ENCODE measurements around the gene INPP4B. TPM values are rescaled to one million over a fixed set of nuclear protein-coding genes. Genes with fewer than 3 reads are reported as not detected.

Gene INPP4B
- total and polyA plus RNA-seq, 7 donors: 1.5 to 16.8 (median 9.5) TPM

- WGBS, 3 donors: 87 to 90% (median 89%) methylated on average over 3 of the region's 3 CpGs
- no peaks in the 10 kb centered on the region for H3K9me3 ChIP-seq
- ATAC-seq (no peak), DNase-seq (no peak)
- H3K4me1 ChIP-seq: no peaks in the 10 kb centered on the region
- no peaks in the 10 kb centered on the region for H3K27me3 ChIP-seq (ENCODE audit: insufficient read depth in 3 of 3, low read length in 2 of 3)
- H3K27ac ChIP-seq: no peak overlapping the region
- intact Hi-C loops (cut with DNase I): no loop called here
- no peak for TF ChIP-seq CTCF (IDR thresholded peaks at IDR 0.05)
- no peak overlapping the region for H3K4me3 ChIP-seq
- H3K36me3 ChIP-seq (ENCODE audit: insufficient read depth in 1 of 2, low read depth in 1 of 2): no peaks in the 10 kb centered on the region
These were observed 249.5 kb downstream of the INPP4B start for GRCh38 chr4:142596595-142596994.

GRCh38 chr4:142596121-142596520 is 250.0 kb downstream of the INPP4B start:
- Histone ChIP-seq H3K27me3 (ENCODE audit: insufficient read depth in 3 of 3, low read length in 2 of 3) (no peaks in the 10 kb centered on the region), H3K4me1 (no peaks in the 10 kb centered on the region), H3K9me3 (no peaks in the 10 kb centered on the region), H3K36me3 (ENCODE audit: insufficient read depth in 1 of 2, low read depth in 1 of 2) (no peaks in the 10 kb centered on the region), H3K4me3 (no peak overlapping the region), H3K27ac (no peak overlapping the region)
- intact Hi-C loops (cut with DNase I): no loop called here
- ATAC-seq (no peak), DNase-seq (no peak)
- WGBS, 3 donors: 91 to 96% (median 93%) methylated on average over 2 of the region's 2 CpGs
- no peak for TF ChIP-seq CTCF (IDR thresholded peaks at IDR 0.05)

- Histone ChIP-seq H3K4me1 (no peaks in the 10 kb centered on the region), H3K36me3 (ENCODE audit: insufficient read depth in 1 of 2, low read depth in 1 of 2) (no peaks in the 10 kb centered on the region), H3K27me3 (ENCODE audit: insufficient read depth in 3 of 3, low read length in 2 of 3) (no peaks in the 10 kb centered on the region), H3K9me3 (no peaks in the 10 kb centered on the region), H3K4me3 (no peak overlapping the region), H3K27ac (no peak overlapping the region)
- intact Hi-C loops (cut with DNase I): no loop called here
- DNase-seq: no peak
- no peak for ATAC-seq
- no peak for TF ChIP-seq CTCF (IDR thresholded peaks at IDR 0.05)
These were observed 250.8 kb downstream of the INPP4B start for GRCh38 chr4:142595222-142595871.

GRCh38 chr4:142585411-142585810 is 260.7 kb downstream of the INPP4B start:
- no peak for TF ChIP-seq CTCF (IDR thresholded peaks at IDR 0.05)
- no peak overlapping the region for H3K27ac ChIP-seq
- H3K4me3 ChIP-seq: no peak overlapping the region
- ATAC-seq (no peak), DNase-seq (no peak)
- no peaks in the 10 kb centered on the region for H3K4me1 ChIP-seq
- H3K27me3 ChIP-seq (ENCODE audit: insufficient read depth in 3 of 3, low read length in 2 of 3): no peaks in the 10 kb centered on the region
- intact Hi-C loops (cut with DNase I): no loop called here
- H3K36me3 ChIP-seq (ENCODE audit: insufficient read depth in 1 of 2, low read depth in 1 of 2): no peaks in the 10 kb centered on the region
- H3K9me3 ChIP-seq: no peaks in the 10 kb centered on the region
- WGBS, 3 donors: 86 to 88% (median 88%) methylated on average over 1 of the region's 1 CpG

GRCh38 chr4:142583708-142584107 is 262.4 kb downstream of the INPP4B start:
- no peaks in the 10 kb centered on the region for H3K4me1 ChIP-seq
- H3K4me3 ChIP-seq: no peak overlapping the region
- H3K27me3 ChIP-seq (ENCODE audit: insufficient read depth in 3 of 3, low read length in 2 of 3): no peaks in the 10 kb centered on the region
- no peak for ATAC-seq
- H3K9me3 ChIP-seq: no peaks in the 10 kb centered on the region
- no peak for DNase-seq
- intact Hi-C loops (cut with DNase I): no loop called here
- no peak overlapping the region for H3K27ac ChIP-seq
- TF ChIP-seq CTCF (IDR thresholded peaks at IDR 0.05): no peak
- H3K36me3 ChIP-seq (ENCODE audit: insufficient read depth in 1 of 2, low read depth in 1 of 2): no peaks in the 10 kb centered on the region
- WGBS, 3 donors: 96 to 100% (median 97%) methylated on average over 1 of the region's 1 CpG

All from psoas muscle (tissue), 8 donors.